H1 (cell line): ENCODE measurements around the gene CCDC92B. TPM values are rescaled to one million over a fixed set of nuclear protein-coding genes. Genes with fewer than 3 reads are reported as not detected.

Source experiments
- EP300 ChIP-seq, 2 experiments: IDR thresholded peaks; 1 replicate in 1 of 2; 2 replicates in 1 of 2; pipeline ENCODE4 v1.6.1; 2011 to 2012; ENCODE audit warnings: low read depth in 2 of 2, low read length in 2 of 2, mild to moderate bottlenecking in 2 of 2, borderline replicate concordance in 1 of 2, inconsistent platforms in 1 of 2, moderate library complexity in 1 of 2
- NANOG ChIP-seq: IDR thresholded peaks from 2 replicates; pipeline ENCODE4 v1.6.1; 2011; ENCODE audit warnings: low read length, low read depth, mild to moderate bottlenecking, inconsistent platforms; ENCODE audit not compliant: insufficient read depth, poor library complexity, severe bottlenecking
- RAD21 ChIP-seq, 2 experiments: IDR thresholded peaks in 1 of 2; conservative IDR thresholded peaks in 1 of 2; 2 replicates each; pipeline ENCODE4 v1.6.1; 2011; ENCODE audit warnings: low read depth in 2 of 2, low read length in 2 of 2, improper control_type of control experiment in 1 of 2, inconsistent platforms in 1 of 2, mild to moderate bottlenecking in 1 of 2, moderate library complexity in 1 of 2
- SP4 ChIP-seq: IDR thresholded peaks from 2 replicates; pipeline ENCODE4 v1.6.1; 2012; ENCODE audit warnings: low read length, inconsistent platforms
- polyA plus RNA-seq, 7 experiments: library from polyadenylated mRNA; depleted of rRNA in 3 of 7; stranded (reverse) in 5 of 7; unstranded in 2 of 7; fragments of >200 nt in 5 of 7; fragments of 200-250 nt in 2 of 7; gene quantifications; 1 replicate in 5 of 7; 2 replicates in 1 of 7; 4 replicates in 1 of 7; pipeline versions ENCODE4 v1.2.1 to v1.2.3, GENCODE V29; 2011 to 2013; ENCODE audit warnings: missing spikeins in 2 of 7, mixed read lengths in 2 of 7
- total RNA-seq: library from RNA; stranded (reverse); fragmentation: NEBNext Ultra II Directional; extraction: Animal tissue kit (Norgen Biotek cat#: 25700); gene quantifications from 2 replicates; pipeline ENCODE4 v1.2.1, GENCODE V29; 2021
- TF ChIP-seq, protein P1 (sequence below): fragments of 300-600 bp; sonication (generic); IDR thresholded peaks from 2 replicates; pipeline ENCODE4 v1.7.1; 2012; ENCODE audit warnings: low read length, moderate library complexity, mild to moderate bottlenecking, inconsistent platforms; ENCODE audit not compliant: insufficient replicate concordance
- TF ChIP-seq, protein P2 (sequence below): IDR thresholded peaks from 2 replicates; pipeline ENCODE4 v1.6.1; 2012; ENCODE audit warnings: low read length, inconsistent platforms

Gene CCDC92B
- total and polyA plus RNA-seq, 2 of the 8 experiments (the other 6 are each of a cell fraction or from before 2014, with no cell fraction given): 5.5 to 12.1 TPM

DNA sequence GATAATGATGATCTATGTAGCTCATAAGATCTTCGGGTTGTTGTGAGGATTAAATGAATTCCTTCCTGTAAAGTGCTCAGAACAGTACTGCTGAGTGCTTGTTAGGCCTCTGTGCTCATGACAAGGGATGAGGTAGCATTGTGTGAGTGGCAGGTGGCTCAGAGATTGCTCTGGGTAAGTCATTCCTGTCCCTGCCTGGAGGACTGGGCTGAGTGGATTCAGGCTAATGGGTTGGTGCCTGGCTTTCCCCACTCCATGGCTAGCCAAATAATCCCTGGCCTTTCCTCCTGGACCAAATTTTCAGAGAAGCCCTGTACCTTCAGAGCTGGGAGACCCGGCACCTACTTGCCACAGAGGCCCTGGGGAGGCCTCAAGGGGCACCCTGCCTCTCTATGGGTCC is 1.3 kb upstream of the CCDC92B start (continued):
- TF ChIP-seq, protein P1, sequence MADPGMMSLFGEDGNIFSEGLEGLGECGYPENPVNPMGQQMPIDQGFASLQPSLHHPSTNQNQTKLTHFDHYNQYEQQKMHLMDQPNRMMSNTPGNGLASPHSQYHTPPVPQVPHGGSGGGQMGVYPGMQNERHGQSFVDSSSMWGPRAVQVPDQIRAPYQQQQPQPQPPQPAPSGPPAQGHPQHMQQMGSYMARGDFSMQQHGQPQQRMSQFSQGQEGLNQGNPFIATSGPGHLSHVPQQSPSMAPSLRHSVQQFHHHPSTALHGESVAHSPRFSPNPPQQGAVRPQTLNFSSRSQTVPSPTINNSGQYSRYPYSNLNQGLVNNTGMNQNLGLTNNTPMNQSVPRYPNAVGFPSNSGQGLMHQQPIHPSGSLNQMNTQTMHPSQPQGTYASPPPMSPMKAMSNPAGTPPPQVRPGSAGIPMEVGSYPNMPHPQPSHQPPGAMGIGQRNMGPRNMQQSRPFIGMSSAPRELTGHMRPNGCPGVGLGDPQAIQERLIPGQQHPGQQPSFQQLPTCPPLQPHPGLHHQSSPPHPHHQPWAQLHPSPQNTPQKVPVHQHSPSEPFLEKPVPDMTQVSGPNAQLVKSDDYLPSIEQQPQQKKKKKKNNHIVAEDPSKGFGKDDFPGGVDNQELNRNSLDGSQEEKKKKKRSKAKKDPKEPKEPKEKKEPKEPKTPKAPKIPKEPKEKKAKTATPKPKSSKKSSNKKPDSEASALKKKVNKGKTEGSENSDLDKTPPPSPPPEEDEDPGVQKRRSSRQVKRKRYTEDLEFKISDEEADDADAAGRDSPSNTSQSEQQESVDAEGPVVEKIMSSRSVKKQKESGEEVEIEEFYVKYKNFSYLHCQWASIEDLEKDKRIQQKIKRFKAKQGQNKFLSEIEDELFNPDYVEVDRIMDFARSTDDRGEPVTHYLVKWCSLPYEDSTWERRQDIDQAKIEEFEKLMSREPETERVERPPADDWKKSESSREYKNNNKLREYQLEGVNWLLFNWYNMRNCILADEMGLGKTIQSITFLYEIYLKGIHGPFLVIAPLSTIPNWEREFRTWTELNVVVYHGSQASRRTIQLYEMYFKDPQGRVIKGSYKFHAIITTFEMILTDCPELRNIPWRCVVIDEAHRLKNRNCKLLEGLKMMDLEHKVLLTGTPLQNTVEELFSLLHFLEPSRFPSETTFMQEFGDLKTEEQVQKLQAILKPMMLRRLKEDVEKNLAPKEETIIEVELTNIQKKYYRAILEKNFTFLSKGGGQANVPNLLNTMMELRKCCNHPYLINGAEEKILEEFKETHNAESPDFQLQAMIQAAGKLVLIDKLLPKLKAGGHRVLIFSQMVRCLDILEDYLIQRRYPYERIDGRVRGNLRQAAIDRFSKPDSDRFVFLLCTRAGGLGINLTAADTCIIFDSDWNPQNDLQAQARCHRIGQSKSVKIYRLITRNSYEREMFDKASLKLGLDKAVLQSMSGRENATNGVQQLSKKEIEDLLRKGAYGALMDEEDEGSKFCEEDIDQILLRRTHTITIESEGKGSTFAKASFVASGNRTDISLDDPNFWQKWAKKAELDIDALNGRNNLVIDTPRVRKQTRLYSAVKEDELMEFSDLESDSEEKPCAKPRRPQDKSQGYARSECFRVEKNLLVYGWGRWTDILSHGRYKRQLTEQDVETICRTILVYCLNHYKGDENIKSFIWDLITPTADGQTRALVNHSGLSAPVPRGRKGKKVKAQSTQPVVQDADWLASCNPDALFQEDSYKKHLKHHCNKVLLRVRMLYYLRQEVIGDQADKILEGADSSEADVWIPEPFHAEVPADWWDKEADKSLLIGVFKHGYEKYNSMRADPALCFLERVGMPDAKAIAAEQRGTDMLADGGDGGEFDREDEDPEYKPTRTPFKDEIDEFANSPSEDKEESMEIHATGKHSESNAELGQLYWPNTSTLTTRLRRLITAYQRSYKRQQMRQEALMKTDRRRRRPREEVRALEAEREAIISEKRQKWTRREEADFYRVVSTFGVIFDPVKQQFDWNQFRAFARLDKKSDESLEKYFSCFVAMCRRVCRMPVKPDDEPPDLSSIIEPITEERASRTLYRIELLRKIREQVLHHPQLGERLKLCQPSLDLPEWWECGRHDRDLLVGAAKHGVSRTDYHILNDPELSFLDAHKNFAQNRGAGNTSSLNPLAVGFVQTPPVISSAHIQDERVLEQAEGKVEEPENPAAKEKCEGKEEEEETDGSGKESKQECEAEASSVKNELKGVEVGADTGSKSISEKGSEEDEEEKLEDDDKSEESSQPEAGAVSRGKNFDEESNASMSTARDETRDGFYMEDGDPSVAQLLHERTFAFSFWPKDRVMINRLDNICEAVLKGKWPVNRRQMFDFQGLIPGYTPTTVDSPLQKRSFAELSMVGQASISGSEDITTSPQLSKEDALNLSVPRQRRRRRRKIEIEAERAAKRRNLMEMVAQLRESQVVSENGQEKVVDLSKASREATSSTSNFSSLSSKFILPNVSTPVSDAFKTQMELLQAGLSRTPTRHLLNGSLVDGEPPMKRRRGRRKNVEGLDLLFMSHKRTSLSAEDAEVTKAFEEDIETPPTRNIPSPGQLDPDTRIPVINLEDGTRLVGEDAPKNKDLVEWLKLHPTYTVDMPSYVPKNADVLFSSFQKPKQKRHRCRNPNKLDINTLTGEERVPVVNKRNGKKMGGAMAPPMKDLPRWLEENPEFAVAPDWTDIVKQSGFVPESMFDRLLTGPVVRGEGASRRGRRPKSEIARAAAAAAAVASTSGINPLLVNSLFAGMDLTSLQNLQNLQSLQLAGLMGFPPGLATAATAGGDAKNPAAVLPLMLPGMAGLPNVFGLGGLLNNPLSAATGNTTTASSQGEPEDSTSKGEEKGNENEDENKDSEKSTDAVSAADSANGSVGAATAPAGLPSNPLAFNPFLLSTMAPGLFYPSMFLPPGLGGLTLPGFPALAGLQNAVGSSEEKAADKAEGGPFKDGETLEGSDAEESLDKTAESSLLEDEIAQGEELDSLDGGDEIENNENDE: no peak
- no peak for TF ChIP-seq NANOG
- TF ChIP-seq RAD21 (IDR thresholded peaks at IDR 0.05 in 1 of 2, conservative IDR thresholded peaks at IDR 0.05 in 1 of 2; ENCODE audit: low read depth in 2 of 2, low read length in 2 of 2): no peak
- no peak for TF ChIP-seq EP300 (IDR thresholded peaks at IDR 0.05; ENCODE audit: borderline replicate concordance in 1 of 2, low read depth in 2 of 2, low read length in 2 of 2)
- TF ChIP-seq, protein P2, sequence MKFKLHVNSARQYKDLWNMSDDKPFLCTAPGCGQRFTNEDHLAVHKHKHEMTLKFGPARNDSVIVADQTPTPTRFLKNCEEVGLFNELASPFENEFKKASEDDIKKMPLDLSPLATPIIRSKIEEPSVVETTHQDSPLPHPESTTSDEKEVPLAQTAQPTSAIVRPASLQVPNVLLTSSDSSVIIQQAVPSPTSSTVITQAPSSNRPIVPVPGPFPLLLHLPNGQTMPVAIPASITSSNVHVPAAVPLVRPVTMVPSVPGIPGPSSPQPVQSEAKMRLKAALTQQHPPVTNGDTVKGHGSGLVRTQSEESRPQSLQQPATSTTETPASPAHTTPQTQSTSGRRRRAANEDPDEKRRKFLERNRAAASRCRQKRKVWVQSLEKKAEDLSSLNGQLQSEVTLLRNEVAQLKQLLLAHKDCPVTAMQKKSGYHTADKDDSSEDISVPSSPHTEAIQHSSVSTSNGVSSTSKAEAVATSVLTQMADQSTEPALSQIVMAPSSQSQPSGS: no peak
- no peak for TF ChIP-seq SP4
